Measurements from ENCODE around the gene PDXDC1. TPM values are rescaled to one million over a fixed set of nuclear protein-coding genes. Genes with fewer than 3 reads are reported as not detected.
A peak's percentile ranks its signal among the peaks of the same experiment; 100 is the strongest.
"Not testable (repeated sequence)": the region's sequence is repeated elsewhere in the genome, so short reads cannot be mapped to it uniquely, and the experiment has no call there.

PDXDC1 gene
- total RNA-seq, 2 experiments from 2014 or later, result 44.6 to 45.0 TPM

- no peak overlapping the region for H3K27ac Mint-ChIP-seq
- CTCF ChIA-PET, result no interaction called here
- ATAC-seq (no peak), DNase-seq (no peak)
- no peaks in the 10 kb centered on the region for H3K36me3 Mint-ChIP-seq (ENCODE audit: low read depth)
- no peaks in the 10 kb centered on the region for H3K4me1 Mint-ChIP-seq (ENCODE audit: low read depth)
- POLR2A ChIA-PET, result no interaction called here
- no peak for TF ChIP-seq CTCF (IDR thresholded peaks at IDR 0.05)
- H3K9me3 Mint-ChIP-seq, result peaks cover 5% of the 10 kb centered on the region
- H3K27me3 Mint-ChIP-seq, result peaks cover 9% of the 10 kb centered on the region
- H3K4me3 Mint-ChIP-seq, result no peak overlapping the region
- intact Hi-C loops (cut with micrococcal nuclease), result no loop called here
Measured at GRCh38 chr16:14963281-14964173, 11.3 kb upstream of the PDXDC1 start.

- H3K27me3 Mint-ChIP-seq, result peaks cover 9% of the 10 kb centered on the region
- intact Hi-C loops (cut with micrococcal nuclease), result no loop called here
- POLR2A ChIA-PET, result no interaction called here
- H3K4me1 Mint-ChIP-seq (ENCODE audit: low read depth), result no peaks in the 10 kb centered on the region
- H3K9me3 Mint-ChIP-seq, result peaks cover 5% of the 10 kb centered on the region
- no peak for TF ChIP-seq CTCF (IDR thresholded peaks at IDR 0.05)
- no peak for ATAC-seq
- H3K36me3 Mint-ChIP-seq (ENCODE audit: low read depth), result no peaks in the 10 kb centered on the region
- DNase-seq, result no peak
- no peak overlapping the region for H3K27ac Mint-ChIP-seq
- CTCF ChIA-PET, result no interaction called here
- H3K4me3 Mint-ChIP-seq, result no peak overlapping the region
Measured at GRCh38 chr16:14965328-14965727, 9.5 kb upstream of the PDXDC1 start.

GRCh38 chr16:14969795-14970194, 5.0 kb upstream of the PDXDC1 start:
- DNase-seq; intact Hi-C loops (cut with micrococcal nuclease); H3K36me3 Mint-ChIP-seq (ENCODE audit: low read depth); H3K4me1 Mint-ChIP-seq (ENCODE audit: low read depth); H3K4me3 Mint-ChIP-seq; H3K9me3 Mint-ChIP-seq; H3K27ac Mint-ChIP-seq; POLR2A ChIA-PET; CTCF ChIA-PET; ATAC-seq; H3K27me3 Mint-ChIP-seq: not testable (repeated sequence)

- CTCF ChIA-PET; H3K4me1 Mint-ChIP-seq (ENCODE audit: low read depth); DNase-seq; H3K27me3 Mint-ChIP-seq; H3K27ac Mint-ChIP-seq; H3K36me3 Mint-ChIP-seq (ENCODE audit: low read depth); H3K9me3 Mint-ChIP-seq; intact Hi-C loops (cut with micrococcal nuclease); ATAC-seq; POLR2A ChIA-PET; H3K4me3 Mint-ChIP-seq: not testable (repeated sequence)
Measured at GRCh38 chr16:14971621-14972228, 3.1 kb upstream of the PDXDC1 start.

GRCh38 chr16:14973785-14974322, 972 bp upstream of the PDXDC1 start:
- H3K4me3 Mint-ChIP-seq, result peak overlapping the region; percentile 62
- POLR2A ChIA-PET; H3K36me3 Mint-ChIP-seq (ENCODE audit: low read depth); intact Hi-C loops (cut with micrococcal nuclease); H3K27me3 Mint-ChIP-seq; ATAC-seq; DNase-seq; CTCF ChIA-PET; H3K4me1 Mint-ChIP-seq (ENCODE audit: low read depth); H3K9me3 Mint-ChIP-seq; H3K27ac Mint-ChIP-seq: not testable (repeated sequence)

- intact Hi-C loops (cut with micrococcal nuclease); CTCF ChIA-PET: not testable (repeated sequence)
Measured at GRCh38 chr16:14974331-14974655, 533 bp upstream of the PDXDC1 start.

GRCh38 chr16:14975418-14976194, 780 bp downstream of the PDXDC1 start:
- intact Hi-C loops (cut with micrococcal nuclease); CTCF ChIA-PET; H3K36me3 Mint-ChIP-seq (ENCODE audit: low read depth); H3K9me3 Mint-ChIP-seq; H3K27me3 Mint-ChIP-seq; POLR2A ChIA-PET; ATAC-seq: not testable (repeated sequence)
- peak overlapping the region; percentile 88 for H3K4me3 Mint-ChIP-seq
- DNase-seq, result peak; percentile 64
- H3K27ac Mint-ChIP-seq, result peak overlapping the region; percentile 77
- peaks cover 14% of the 10 kb centered on the region for H3K4me1 Mint-ChIP-seq (ENCODE audit: low read depth)

More at GRCh38 chr16:14974331-14974655, 533 bp upstream of the PDXDC1 start:
- H3K9me3 Mint-ChIP-seq; H3K27me3 Mint-ChIP-seq; POLR2A ChIA-PET; ATAC-seq; DNase-seq; H3K4me1 Mint-ChIP-seq (ENCODE audit: low read depth); H3K36me3 Mint-ChIP-seq (ENCODE audit: low read depth): not testable (repeated sequence)
- peak overlapping the region; percentile 88 for H3K4me3 Mint-ChIP-seq
- peak overlapping the region; percentile 91 for H3K27ac Mint-ChIP-seq

GRCh38 chr16:14976971-14977736, 2.3 kb downstream of the PDXDC1 start:
- DNase-seq; H3K9me3 Mint-ChIP-seq; ATAC-seq; H3K27me3 Mint-ChIP-seq; intact Hi-C loops (cut with micrococcal nuclease); POLR2A ChIA-PET; H3K27ac Mint-ChIP-seq; CTCF ChIA-PET; H3K36me3 Mint-ChIP-seq (ENCODE audit: low read depth): not testable (repeated sequence)
- H3K4me3 Mint-ChIP-seq, result peak overlapping the region; percentile 88
- H3K4me1 Mint-ChIP-seq (ENCODE audit: low read depth), result peaks cover 16% of the 10 kb centered on the region

- ATAC-seq; H3K27ac Mint-ChIP-seq; H3K27me3 Mint-ChIP-seq; DNase-seq; intact Hi-C loops (cut with micrococcal nuclease); CTCF ChIA-PET; H3K36me3 Mint-ChIP-seq (ENCODE audit: low read depth); H3K4me3 Mint-ChIP-seq; POLR2A ChIA-PET; H3K9me3 Mint-ChIP-seq: not testable (repeated sequence)
- H3K4me1 Mint-ChIP-seq (ENCODE audit: low read depth), result peaks cover 16% of the 10 kb centered on the region
Measured at GRCh38 chr16:14978281-14978680, 3.5 kb downstream of the PDXDC1 start.

Data from activated CD8-positive, alpha-beta T cell treated with anti-CD3 and anti-CD28 coated beads for 36 hours (primary cell).